Measurements from ENCODE around the gene JPH4. TPM values are rescaled to one million over a fixed set of nuclear protein-coding genes. Genes with fewer than 3 reads are reported as not detected.

The JPH4 gene
- under 1 TPM in 2 of 4 donors, not detected in 2; 0.27 to 0.48 TPM for total RNA-seq

DNA sequence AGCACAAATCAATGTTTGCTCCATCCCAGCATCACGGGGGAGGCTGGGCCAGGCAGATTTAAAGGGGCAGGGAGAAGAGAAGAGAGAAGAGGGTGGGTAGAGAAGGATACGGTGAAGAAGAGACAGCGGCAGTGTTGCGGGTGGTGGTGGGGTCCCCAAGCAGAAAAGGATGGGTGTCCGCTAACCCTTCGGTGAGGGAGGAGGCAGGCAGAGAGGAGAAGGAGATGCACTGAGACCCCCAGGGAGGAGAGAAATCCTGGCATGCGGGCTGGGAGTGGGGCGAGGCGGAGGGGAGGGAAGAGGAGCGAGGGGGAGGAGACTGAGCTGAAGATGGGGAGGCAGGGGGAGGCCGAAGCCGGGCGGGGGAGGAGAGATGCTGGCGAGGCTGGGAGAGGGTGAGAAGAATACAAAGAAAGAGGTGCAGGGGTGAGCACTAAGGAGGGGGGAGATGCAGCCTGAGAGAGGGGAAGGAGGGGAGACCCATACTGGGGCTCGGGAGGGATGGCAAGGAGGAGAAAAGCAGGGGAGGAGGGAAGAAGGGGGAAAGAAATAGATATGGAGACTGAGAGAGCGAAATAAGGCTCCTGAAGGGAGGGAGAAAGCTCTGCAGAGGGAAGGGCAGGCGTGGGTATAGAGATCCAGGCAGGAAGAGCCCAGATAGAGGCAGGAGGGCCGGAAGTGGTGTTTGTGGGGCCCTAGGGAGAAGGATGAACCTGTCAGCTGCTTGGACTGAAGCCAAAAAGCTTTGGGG lies at the start of gene JPH4:
JPH4 (minus strand) TSS at position 231 of the 751 bp plus-strand sequence. CDS start 1,337 bp downstream, outside the sequence.
- Histone ChIP-seq H3K4me1 (peaks cover 4 to 19% (median 18%) of the 10 kb centered on the region in 4 donors), H3K27me3 (peaks cover 68% of the 10 kb centered on the region), H3K27ac (no peak within 1 kb of the TSS), H3K9me3 (no peaks in the 10 kb centered on the region), H3K4me3 (no peak within 1 kb of the TSS), H3K36me3 (no peaks in the 10 kb centered on the region)
- in situ Hi-C loops (cut with MboI; ENCODE audit: low pct_ligation_motif_present in 1 of 4, low pct_unique_long_range_greater_than_20kb in 1 of 4, low sequenced_read_pairs in 3 of 4) (no loop called here), intact Hi-C loops (cut with DNase I; ENCODE audit: low total_unique reads) (no loop called here)
- TF ChIP-seq EP300 (IDR thresholded peaks at IDR 0.05; ENCODE audit: low read depth) (no peak), POLR2A (IDR thresholded peaks at IDR 0.05) (no peak), POLR2AphosphoS5 (IDR thresholded peaks at IDR 0.05) (no peak)
- TF ChIP-seq, protein P1, sequence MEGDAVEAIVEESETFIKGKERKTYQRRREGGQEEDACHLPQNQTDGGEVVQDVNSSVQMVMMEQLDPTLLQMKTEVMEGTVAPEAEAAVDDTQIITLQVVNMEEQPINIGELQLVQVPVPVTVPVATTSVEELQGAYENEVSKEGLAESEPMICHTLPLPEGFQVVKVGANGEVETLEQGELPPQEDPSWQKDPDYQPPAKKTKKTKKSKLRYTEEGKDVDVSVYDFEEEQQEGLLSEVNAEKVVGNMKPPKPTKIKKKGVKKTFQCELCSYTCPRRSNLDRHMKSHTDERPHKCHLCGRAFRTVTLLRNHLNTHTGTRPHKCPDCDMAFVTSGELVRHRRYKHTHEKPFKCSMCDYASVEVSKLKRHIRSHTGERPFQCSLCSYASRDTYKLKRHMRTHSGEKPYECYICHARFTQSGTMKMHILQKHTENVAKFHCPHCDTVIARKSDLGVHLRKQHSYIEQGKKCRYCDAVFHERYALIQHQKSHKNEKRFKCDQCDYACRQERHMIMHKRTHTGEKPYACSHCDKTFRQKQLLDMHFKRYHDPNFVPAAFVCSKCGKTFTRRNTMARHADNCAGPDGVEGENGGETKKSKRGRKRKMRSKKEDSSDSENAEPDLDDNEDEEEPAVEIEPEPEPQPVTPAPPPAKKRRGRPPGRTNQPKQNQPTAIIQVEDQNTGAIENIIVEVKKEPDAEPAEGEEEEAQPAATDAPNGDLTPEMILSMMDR (IDR thresholded peaks at IDR 0.05) = no peak
- 40% methylated on average over 14 to 17 of the region's 18 CpGs for WGBS, 2 donors (ENCODE audit: low coverage in 1 of 2)
- no peak for DNase-seq

DNA sequence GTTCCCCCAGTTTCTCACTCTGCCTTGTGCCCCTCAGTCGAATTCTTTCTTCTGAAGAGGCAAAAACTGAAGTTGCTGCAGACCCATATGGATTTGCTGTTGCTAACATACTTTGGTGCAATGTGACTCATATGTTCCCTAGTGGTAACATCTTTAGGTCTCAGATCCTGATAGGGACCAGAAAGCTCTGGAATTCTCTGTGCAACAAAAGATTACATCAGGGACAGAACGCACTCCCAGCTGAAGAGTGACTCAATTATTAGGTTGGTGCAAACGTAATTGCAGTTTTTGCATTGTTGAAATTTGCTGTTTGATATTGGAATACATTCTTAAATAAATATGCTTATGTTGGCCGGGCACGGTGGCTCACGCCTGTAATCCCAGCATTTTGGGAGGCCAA lies 49.4 kb upstream of the JPH4 start:
- Histone ChIP-seq H3K4me3 (no peak overlapping the region), H3K9me3 (peaks cover 6 to 13% of the 10 kb centered on the region in 2 donors), H3K27me3 (no peaks in the 10 kb centered on the region), H3K27ac (no peak overlapping the region), H3K36me3 (no peaks in the 10 kb centered on the region), H3K4me1 (peaks cover 0 to 9% (median 3%) of the 10 kb centered on the region in 4 donors)
- 91 to 95% methylated on average over 3 to 6 of the region's 6 CpGs for WGBS, 2 donors (ENCODE audit: low coverage in 1 of 2)
- intact Hi-C loops (cut with DNase I; ENCODE audit: low total_unique reads) (no loop called here), in situ Hi-C loops (cut with MboI; ENCODE audit: low pct_ligation_motif_present in 1 of 4, low pct_unique_long_range_greater_than_20kb in 1 of 4, low sequenced_read_pairs in 3 of 4) (loop anchor here in 3 of 4 donors (25.0 kb wide), 2 partner anchors 284 to 309 kb away; no protein-coding TSS in a partner anchor)
- no peak for TF ChIP-seq EP300 (IDR thresholded peaks at IDR 0.05; ENCODE audit: low read depth)
- no peak for TF ChIP-seq POLR2A (IDR thresholded peaks at IDR 0.05)
- TF ChIP-seq, protein P1 (IDR thresholded peaks at IDR 0.05) = no peak
- no peak for TF ChIP-seq POLR2AphosphoS5 (IDR thresholded peaks at IDR 0.05)
- DNase-seq = no peak

DNA sequence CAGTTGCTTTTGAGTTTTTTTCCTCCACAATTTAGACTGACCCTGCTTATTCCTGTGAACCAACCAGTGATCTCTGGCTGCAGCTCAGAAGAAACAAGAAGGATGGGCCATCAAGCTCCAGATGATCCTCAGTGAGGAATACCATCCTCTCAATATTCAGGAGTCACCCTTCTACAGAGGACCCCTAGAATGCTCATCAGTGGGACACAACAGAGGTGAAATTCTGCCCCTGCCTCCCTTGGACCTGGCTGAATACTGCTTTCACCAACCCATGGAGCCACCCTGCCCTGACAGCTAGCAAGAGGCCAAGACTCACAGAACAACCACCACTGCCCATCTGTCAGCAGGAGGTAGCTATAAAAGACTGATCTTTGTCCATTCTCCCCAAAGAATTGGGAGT lies 48.4 kb upstream of the JPH4 start:
- no peak for TF ChIP-seq EP300 (IDR thresholded peaks at IDR 0.05; ENCODE audit: low read depth)
- TF ChIP-seq POLR2A (IDR thresholded peaks at IDR 0.05) = no peak
- TF ChIP-seq, protein P1 (IDR thresholded peaks at IDR 0.05) = no peak
- no peak for TF ChIP-seq POLR2AphosphoS5 (IDR thresholded peaks at IDR 0.05)
- intact Hi-C loops (cut with DNase I; ENCODE audit: low total_unique reads) = no loop called here

DNA sequence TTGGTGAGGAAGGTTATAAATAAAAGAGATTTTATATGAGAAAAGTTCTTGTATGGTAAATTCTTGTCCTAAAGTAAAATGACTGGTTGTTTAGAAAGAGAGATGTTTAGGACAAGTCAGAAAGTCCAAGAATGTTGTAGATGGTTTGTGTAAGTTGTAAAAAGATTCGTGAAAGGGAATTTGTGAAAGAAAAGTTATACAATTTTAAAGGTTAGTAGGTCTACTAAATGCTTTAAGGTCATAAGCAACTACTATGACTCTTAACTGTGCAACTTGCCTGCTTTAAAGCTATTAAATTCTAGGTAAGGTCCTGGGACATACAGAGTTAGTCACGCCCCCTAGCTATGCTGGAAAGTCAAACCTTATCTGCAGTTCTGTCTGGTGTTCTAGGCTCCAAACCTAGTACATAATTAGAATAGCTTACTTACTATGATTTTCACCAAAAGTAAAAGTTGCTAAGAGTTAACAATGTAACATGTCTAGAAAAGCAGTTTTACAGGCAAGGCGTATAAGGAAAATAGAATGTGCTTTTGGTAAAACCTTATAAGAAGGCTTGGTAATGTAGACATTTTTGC lies 46.3 kb upstream of the JPH4 start:
- in situ Hi-C loops (cut with MboI; ENCODE audit: low pct_ligation_motif_present in 1 of 4, low pct_unique_long_range_greater_than_20kb in 1 of 4, low sequenced_read_pairs in 3 of 4) = loop anchor here in 3 of 4 donors (25.0 kb wide), 2 partner anchors 287 to 312 kb away; no protein-coding TSS in a partner anchor
- no peaks in the 10 kb centered on the region for H3K36me3 ChIP-seq
- H3K27me3 ChIP-seq = no peaks in the 10 kb centered on the region
- TF ChIP-seq POLR2AphosphoS5 (IDR thresholded peaks at IDR 0.05) = no peak
- no peak overlapping the region for H3K27ac ChIP-seq
- peaks cover 6 to 13% of the 10 kb centered on the region in 2 donors for H3K9me3 ChIP-seq
- intact Hi-C loops (cut with DNase I; ENCODE audit: low total_unique reads) = no loop called here
- DNase-seq = no peak
- 83 to 88% methylated on average over 3 of the region's 3 CpGs for WGBS, 2 donors (ENCODE audit: low coverage in 1 of 2)
- H3K4me3 ChIP-seq = no peak overlapping the region
- H3K4me1 ChIP-seq = no peaks in the 10 kb centered on the region

More for the DNA sequence above, 48.4 kb upstream of the JPH4 start:
- peaks cover 0 to 4% (median 0%) of the 10 kb centered on the region in 4 donors for H3K4me1 ChIP-seq
- H3K27ac ChIP-seq = no peak overlapping the region
- no peaks in the 10 kb centered on the region for H3K36me3 ChIP-seq
- no peaks in the 10 kb centered on the region for H3K27me3 ChIP-seq
- H3K4me3 ChIP-seq = no peak overlapping the region
- DNase-seq = no peak
- in situ Hi-C loops (cut with MboI; ENCODE audit: low pct_ligation_motif_present in 1 of 4, low pct_unique_long_range_greater_than_20kb in 1 of 4, low sequenced_read_pairs in 3 of 4) = loop anchor here in 3 of 4 donors (25.0 kb wide), 2 partner anchors 285 to 310 kb away; no protein-coding TSS in a partner anchor
- peaks cover 6 to 13% of the 10 kb centered on the region in 2 donors for H3K9me3 ChIP-seq

Measured in transverse colon (tissue), 4 donors.